Activated naive CD4-positive, alpha-beta T cell treated with anti-CD3 and anti-CD28 coated beads, Interleukin-2, amount 10 ng/mL, durations not matched to agents 7 days and 5 days (primary cell): Measurements from ENCODE around the gene TMEM131L.
"Not testable (repeated sequence)": the region's sequence is repeated elsewhere in the genome, so short reads cannot be mapped to it uniquely, and the experiment has no call there.

Experiments used
- CTCF ChIA-PET: fragments of 350-600 bp; sonication (Branson Sonifier 250); formaldehyde crosslinking; loops from one replicate; lab custom pipeline; 2021; ENCODE audit warnings: antibody characterized with exemption; lab: Charles Lee
- DNase-seq: peaks from one replicate; pipeline ENCODE4 v3.0.0-alpha.2; 2020
- H3K27ac Mint-ChIP-seq: one replicate; pipeline ENCODE4 v1.8.0; 2021; ENCODE audit warnings: mild to moderate bottlenecking, moderate library complexity, mixed read lengths
- H3K27me3 Mint-ChIP-seq: one replicate; pipeline ENCODE4 v1.8.0; 2021; ENCODE audit warnings: mild to moderate bottlenecking, mixed read lengths
- H3K36me3 Mint-ChIP-seq: one replicate; pipeline ENCODE4 v1.8.0; 2021; ENCODE audit warnings: mixed read lengths
- H3K4me1 Mint-ChIP-seq: one replicate; pipeline ENCODE4 v1.8.0; 2021; ENCODE audit warnings: mixed read lengths
- H3K4me3 Mint-ChIP-seq: one replicate; pipeline ENCODE4 v1.8.0; 2021; ENCODE audit warnings: mild to moderate bottlenecking, moderate library complexity, mixed read lengths
- H3K9me3 Mint-ChIP-seq: one replicate; pipeline ENCODE4 v1.8.0; 2021; ENCODE audit warnings: mixed read lengths

The TMEM131L gene

GRCh38 chr4:153509212-153509611 lies 43.1 kb downstream of the TMEM131L start:
- Mint-ChIP-seq H3K36me3 (peaks cover 64% of the 10 kb centered on the region), H3K4me1 (peaks cover 27% of the 10 kb centered on the region)
- H3K27me3 Mint-ChIP-seq, DNase-seq, H3K27ac Mint-ChIP-seq, H3K9me3 Mint-ChIP-seq, H3K4me3 Mint-ChIP-seq: not testable (repeated sequence)
- CTCF ChIA-PET = interaction anchor here (1.1 kb wide), 1 partner anchor 12 kb away, joined by 5 read pairs; no protein-coding TSS in a partner anchor

GRCh38 chr4:153509724-153510123 lies 43.6 kb downstream of the TMEM131L start:
- CTCF ChIA-PET = interaction anchor here (1.1 kb wide), 1 partner anchor 11 kb away, joined by 5 read pairs; no protein-coding TSS in a partner anchor
- peaks cover 63% of the 10 kb centered on the region for H3K36me3 Mint-ChIP-seq
- H3K27ac Mint-ChIP-seq = no peak overlapping the region
- H3K27me3 Mint-ChIP-seq = no peaks in the 10 kb centered on the region
- H3K4me1 Mint-ChIP-seq = peaks cover 26% of the 10 kb centered on the region
- H3K4me3 Mint-ChIP-seq = no peak overlapping the region
- peaks cover 2% of the 10 kb centered on the region for H3K9me3 Mint-ChIP-seq
- no peak for DNase-seq

GRCh38 chr4:153510252-153511001 lies 44.3 kb downstream of the TMEM131L start:
- H3K4me1 Mint-ChIP-seq = peaks cover 29% of the 10 kb centered on the region
- H3K9me3 Mint-ChIP-seq = peaks cover 2% of the 10 kb centered on the region
- peaks cover 64% of the 10 kb centered on the region for H3K36me3 Mint-ChIP-seq
- no peak overlapping the region for H3K27ac Mint-ChIP-seq
- H3K27me3 Mint-ChIP-seq = no peaks in the 10 kb centered on the region
- CTCF ChIA-PET = no interaction called here
- H3K4me3 Mint-ChIP-seq = no peak overlapping the region
- no peak for DNase-seq

GRCh38 chr4:153511104-153511503 lies 44.9 kb downstream of the TMEM131L start:
- Mint-ChIP-seq H3K4me3 (no peak overlapping the region), H3K27me3 (no peaks in the 10 kb centered on the region), H3K4me1 (peaks cover 25% of the 10 kb centered on the region), H3K36me3 (peaks cover 61% of the 10 kb centered on the region), H3K27ac (no peak overlapping the region), H3K9me3 (peaks cover 2% of the 10 kb centered on the region)
- DNase-seq = no peak
- CTCF ChIA-PET = no interaction called here

- peaks cover 57% of the 10 kb centered on the region for H3K36me3 Mint-ChIP-seq
- H3K27ac Mint-ChIP-seq = no peak overlapping the region
- CTCF ChIA-PET = interaction anchor here (2.0 kb wide), 1 partner anchor 14 kb away, joined by 5 read pairs; no protein-coding TSS in a partner anchor
- no peak overlapping the region for H3K4me3 Mint-ChIP-seq
- H3K4me1 Mint-ChIP-seq = peaks cover 22% of the 10 kb centered on the region
- H3K27me3 Mint-ChIP-seq = no peaks in the 10 kb centered on the region
- peaks cover 2% of the 10 kb centered on the region for H3K9me3 Mint-ChIP-seq
- no peak for DNase-seq
Observed at GRCh38 chr4:153512162-153512852, 46.1 kb downstream of the TMEM131L start.

GRCh38 chr4:153512952-153513500 lies 46.9 kb downstream of the TMEM131L start:
- CTCF ChIA-PET = interaction anchor here (1.8 to 2.0 kb wide), 2 partner anchors 11 to 15 kb away, joined by 5 to 6 read pairs; no protein-coding TSS in a partner anchor

GRCh38 chr4:153513596-153513995 lies 47.4 kb downstream of the TMEM131L start:
- DNase-seq = no peak
- no peak overlapping the region for H3K4me3 Mint-ChIP-seq
- CTCF ChIA-PET = interaction anchor here (1.1 to 2.0 kb wide), 3 partner anchors 11 to 15 kb away, joined by 3 to 6 read pairs (median 5); no protein-coding TSS in a partner anchor
- no peaks in the 10 kb centered on the region for H3K27me3 Mint-ChIP-seq
- peaks cover 2% of the 10 kb centered on the region for H3K9me3 Mint-ChIP-seq
- H3K27ac Mint-ChIP-seq = no peak overlapping the region
- peaks cover 59% of the 10 kb centered on the region for H3K36me3 Mint-ChIP-seq
- peaks cover 33% of the 10 kb centered on the region for H3K4me1 Mint-ChIP-seq

More at GRCh38 chr4:153512952-153513500, 46.9 kb downstream of the TMEM131L start:
- Mint-ChIP-seq H3K4me3 (no peak overlapping the region), H3K9me3 (peaks cover 2% of the 10 kb centered on the region), H3K27me3 (no peaks in the 10 kb centered on the region), H3K36me3 (peaks cover 56% of the 10 kb centered on the region), H3K4me1 (peaks cover 27% of the 10 kb centered on the region), H3K27ac (no peak overlapping the region)
- DNase-seq = no peak

- CTCF ChIA-PET = interaction anchor here (1.1 to 2.0 kb wide), 3 partner anchors 12 to 16 kb away, joined by 3 to 6 read pairs (median 5); no protein-coding TSS in a partner anchor
- Mint-ChIP-seq H3K27me3 (no peaks in the 10 kb centered on the region), H3K36me3 (peaks cover 62% of the 10 kb centered on the region), H3K4me3 (no peak overlapping the region), H3K4me1 (peaks cover 38% of the 10 kb centered on the region), H3K9me3 (peaks cover 2% of the 10 kb centered on the region), H3K27ac (peak overlapping the region; percentile 7)
- no peak for DNase-seq
Observed at GRCh38 chr4:153514001-153514526, 47.9 kb downstream of the TMEM131L start.

- H3K27me3 Mint-ChIP-seq = no peaks in the 10 kb centered on the region
- peaks cover 2% of the 10 kb centered on the region for H3K9me3 Mint-ChIP-seq
- H3K27ac Mint-ChIP-seq = no peak overlapping the region
- H3K4me3 Mint-ChIP-seq = no peak overlapping the region
- H3K4me1 Mint-ChIP-seq = peaks cover 46% of the 10 kb centered on the region
- peaks cover 66% of the 10 kb centered on the region for H3K36me3 Mint-ChIP-seq
- CTCF ChIA-PET = interaction anchor here (1.0 to 1.8 kb wide), 4 partner anchors 9 to 16 kb away, joined by 3 to 6 read pairs (median 3); no protein-coding TSS in a partner anchor
- DNase-seq = no peak
Observed at GRCh38 chr4:153514688-153515426, 48.7 kb downstream of the TMEM131L start.

GRCh38 chr4:153517159-153517558 lies 51.0 kb downstream of the TMEM131L start:
- H3K27me3 Mint-ChIP-seq = no peaks in the 10 kb centered on the region
- no peak for DNase-seq
- no peak overlapping the region for H3K27ac Mint-ChIP-seq
- no peak overlapping the region for H3K4me3 Mint-ChIP-seq
- H3K36me3 Mint-ChIP-seq = peaks cover 50% of the 10 kb centered on the region
- H3K9me3 Mint-ChIP-seq = no peaks in the 10 kb centered on the region
- H3K4me1 Mint-ChIP-seq = peaks cover 67% of the 10 kb centered on the region
- CTCF ChIA-PET = no interaction called here

GRCh38 chr4:153518001-153518400 lies 51.8 kb downstream of the TMEM131L start:
- peak overlapping the region; percentile 62 for H3K4me3 Mint-ChIP-seq
- H3K9me3 Mint-ChIP-seq = no peaks in the 10 kb centered on the region
- H3K36me3 Mint-ChIP-seq = peaks cover 46% of the 10 kb centered on the region
- H3K4me1 Mint-ChIP-seq = peaks cover 74% of the 10 kb centered on the region
- DNase-seq = no peak
- no peaks in the 10 kb centered on the region for H3K27me3 Mint-ChIP-seq
- H3K27ac Mint-ChIP-seq = peak overlapping the region; percentile 77
- CTCF ChIA-PET = interaction anchor here (1.0 to 1.4 kb wide), 4 partner anchors 12 to 55 kb away, joined by 3 to 5 read pairs (median 4); no protein-coding TSS in a partner anchor

- CTCF ChIA-PET = interaction anchor here (0.6 to 1.4 kb wide), 8 partner anchors 13 to 227 kb away, joined by 3 to 5 read pairs (median 3); no protein-coding TSS in a partner anchor
- DNase-seq = peak; percentile 37
- H3K4me1 Mint-ChIP-seq = peaks cover 78% of the 10 kb centered on the region
- no peaks in the 10 kb centered on the region for H3K9me3 Mint-ChIP-seq
- H3K27me3 Mint-ChIP-seq = no peaks in the 10 kb centered on the region
- peak overlapping the region; percentile 62 for H3K4me3 Mint-ChIP-seq
- H3K27ac Mint-ChIP-seq = peak overlapping the region; percentile 77
- peaks cover 42% of the 10 kb centered on the region for H3K36me3 Mint-ChIP-seq
Observed at GRCh38 chr4:153518637-153519389, 52.7 kb downstream of the TMEM131L start.
